NCI-H526 (cell line): Measurements from ENCODE around the gene WNT7A.
"Not testable (repeated sequence)": the region's sequence is repeated elsewhere in the genome, so short reads cannot be mapped to it uniquely, and the experiment has no call there.

Experiments used
- DNase-seq, 2 experiments: peaks; one replicate each; lab custom pipeline; 2025; lab: John Stamatoyannopoulos, UW

WNT7A gene

GRCh38 chr3:13865581-13865980 is 14.3 kb downstream of the WNT7A start:
- DNase-seq: no peak

GRCh38 chr3:13865106-13865505 is 14.8 kb downstream of the WNT7A start:
- DNase-seq: no peak

GRCh38 chr3:13863965-13864595 is 15.8 kb downstream of the WNT7A start:
- DNase-seq: no peak

GRCh38 chr3:13863382-13863952 is 16.4 kb downstream of the WNT7A start:
- DNase-seq: no peak

GRCh38 chr3:13861461-13861860 is 18.4 kb downstream of the WNT7A start:
- DNase-seq: no peak

- no peak for DNase-seq
Measured at GRCh38 chr3:13860001-13860400, 19.9 kb downstream of the WNT7A start.

- DNase-seq: no peak
Measured at GRCh38 chr3:13858768-13859520, 20.9 kb downstream of the WNT7A start.

- DNase-seq: no peak
Measured at GRCh38 chr3:13857702-13858380, 22.0 kb downstream of the WNT7A start.

GRCh38 chr3:13856628-13857027 is 23.2 kb downstream of the WNT7A start:
- not testable (repeated sequence) for DNase-seq

GRCh38 chr3:13856006-13856405 is 23.9 kb downstream of the WNT7A start:
- no peak for DNase-seq

- no peak for DNase-seq
Measured at GRCh38 chr3:13854492-13854891, 25.4 kb downstream of the WNT7A start.

- no peak for DNase-seq
Measured at GRCh38 chr3:13853978-13854296, 25.9 kb downstream of the WNT7A start.

GRCh38 chr3:13853256-13853977 is 26.5 kb downstream of the WNT7A start:
- no peak for DNase-seq

GRCh38 chr3:13852638-13853009 is 27.2 kb downstream of the WNT7A start:
- no peak for DNase-seq

- DNase-seq: no peak
Measured at GRCh38 chr3:13851997-13852637, 27.8 kb downstream of the WNT7A start.

- no peak for DNase-seq
Measured at GRCh38 chr3:13851091-13851849, 28.6 kb downstream of the WNT7A start.

GRCh38 chr3:13850161-13850945 is 29.5 kb downstream of the WNT7A start:
- DNase-seq: no peak

GRCh38 chr3:13849018-13849417 is 30.9 kb downstream of the WNT7A start:
- DNase-seq: no peak

- no peak for DNase-seq
Measured at GRCh38 chr3:13846716-13847570, 32.9 kb downstream of the WNT7A start.
